ENCODE results near the gene ATG2A. TPM values are rescaled to one million over a fixed set of nuclear protein-coding genes. Genes with fewer than 3 reads are reported as not detected.

The ATG2A gene
- total RNA-seq, 1 donor from 2014 or later, result 25.8 TPM

GRCh38 chr11:64897381-64898075, 19.5 kb downstream of the ATG2A start:
- no peak overlapping the region for H3K4me3 ChIP-seq (ENCODE audit: low read depth, low read length)
- DNase-seq (ENCODE audit: low read depth), result no peak
- TF ChIP-seq, protein P1, sequence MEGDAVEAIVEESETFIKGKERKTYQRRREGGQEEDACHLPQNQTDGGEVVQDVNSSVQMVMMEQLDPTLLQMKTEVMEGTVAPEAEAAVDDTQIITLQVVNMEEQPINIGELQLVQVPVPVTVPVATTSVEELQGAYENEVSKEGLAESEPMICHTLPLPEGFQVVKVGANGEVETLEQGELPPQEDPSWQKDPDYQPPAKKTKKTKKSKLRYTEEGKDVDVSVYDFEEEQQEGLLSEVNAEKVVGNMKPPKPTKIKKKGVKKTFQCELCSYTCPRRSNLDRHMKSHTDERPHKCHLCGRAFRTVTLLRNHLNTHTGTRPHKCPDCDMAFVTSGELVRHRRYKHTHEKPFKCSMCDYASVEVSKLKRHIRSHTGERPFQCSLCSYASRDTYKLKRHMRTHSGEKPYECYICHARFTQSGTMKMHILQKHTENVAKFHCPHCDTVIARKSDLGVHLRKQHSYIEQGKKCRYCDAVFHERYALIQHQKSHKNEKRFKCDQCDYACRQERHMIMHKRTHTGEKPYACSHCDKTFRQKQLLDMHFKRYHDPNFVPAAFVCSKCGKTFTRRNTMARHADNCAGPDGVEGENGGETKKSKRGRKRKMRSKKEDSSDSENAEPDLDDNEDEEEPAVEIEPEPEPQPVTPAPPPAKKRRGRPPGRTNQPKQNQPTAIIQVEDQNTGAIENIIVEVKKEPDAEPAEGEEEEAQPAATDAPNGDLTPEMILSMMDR (conservative IDR thresholded peaks at IDR 0.05; ENCODE audit: low read depth, low read length), result no peak

DNA sequence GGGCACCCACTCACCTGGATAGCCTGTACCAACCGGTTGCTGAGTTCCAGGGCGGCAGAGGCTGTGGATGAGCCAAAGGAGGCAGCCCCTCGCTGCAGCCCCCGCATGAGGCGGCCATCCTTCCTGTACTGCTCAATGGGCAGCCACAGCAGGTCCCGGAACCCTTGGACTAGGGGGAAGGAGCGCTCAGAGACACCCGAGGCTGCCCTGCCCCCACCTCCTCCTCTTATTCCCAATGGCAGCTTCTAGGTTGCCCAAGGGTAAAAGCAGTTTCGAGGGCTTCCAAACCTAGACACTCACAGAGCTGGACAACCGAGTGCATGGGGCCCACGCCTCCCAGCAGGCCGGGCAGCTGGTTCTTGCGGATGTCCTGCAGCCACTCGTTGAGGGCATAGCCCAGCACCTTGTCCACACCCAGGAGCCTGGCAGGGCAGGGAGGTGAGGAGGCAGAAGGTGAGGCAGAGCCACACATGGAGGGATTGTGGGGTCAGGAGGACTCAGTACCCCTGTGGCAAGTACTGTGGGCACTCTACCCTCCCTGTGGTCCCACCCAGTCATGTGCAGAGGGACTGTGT, 20.5 kb downstream of the ATG2A start:
- TF ChIP-seq, protein P1 (conservative IDR thresholded peaks at IDR 0.05; ENCODE audit: low read depth, low read length), result no peak
- H3K4me3 ChIP-seq (ENCODE audit: low read depth, low read length), result no peak overlapping the region
- DNase-seq (ENCODE audit: low read depth), result no peak

DNA sequence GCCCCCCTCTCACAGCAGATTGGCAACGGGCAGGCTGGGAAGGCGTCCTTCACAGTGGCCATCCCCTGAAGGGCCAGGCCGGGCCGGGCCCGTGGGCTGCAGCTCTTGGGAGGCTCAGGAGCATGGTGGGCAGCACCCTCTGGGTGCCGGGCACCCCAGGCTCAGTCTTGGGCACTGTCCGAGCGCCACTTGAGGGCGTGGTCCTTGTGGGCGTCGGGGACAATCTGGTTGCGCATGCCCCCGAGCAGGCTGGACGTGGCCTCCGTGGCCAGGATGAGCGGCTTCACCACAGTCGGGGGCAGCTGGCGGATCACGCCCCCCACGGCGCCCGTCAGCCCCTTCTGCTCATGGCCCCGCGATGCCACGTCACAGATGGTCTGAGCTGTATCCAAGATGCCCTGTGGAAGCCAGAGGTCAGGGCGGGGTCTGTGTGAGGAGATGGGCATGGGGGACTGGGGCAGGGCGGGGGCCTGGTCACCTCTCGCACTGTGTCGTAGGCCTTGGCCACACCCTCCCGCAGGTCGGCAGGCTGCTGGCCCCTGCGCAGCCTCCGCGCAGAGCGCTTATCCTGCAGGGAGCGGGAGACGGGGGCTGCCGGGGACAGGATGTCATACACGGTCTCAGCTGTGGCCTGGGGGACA, 22.1 kb downstream of the ATG2A start:
- DNase-seq (ENCODE audit: low read depth), result no peak
- no peak overlapping the region for H3K4me3 ChIP-seq (ENCODE audit: low read depth, low read length)
- TF ChIP-seq, protein P1 (conservative IDR thresholded peaks at IDR 0.05; ENCODE audit: low read depth, low read length), result no peak

DNA sequence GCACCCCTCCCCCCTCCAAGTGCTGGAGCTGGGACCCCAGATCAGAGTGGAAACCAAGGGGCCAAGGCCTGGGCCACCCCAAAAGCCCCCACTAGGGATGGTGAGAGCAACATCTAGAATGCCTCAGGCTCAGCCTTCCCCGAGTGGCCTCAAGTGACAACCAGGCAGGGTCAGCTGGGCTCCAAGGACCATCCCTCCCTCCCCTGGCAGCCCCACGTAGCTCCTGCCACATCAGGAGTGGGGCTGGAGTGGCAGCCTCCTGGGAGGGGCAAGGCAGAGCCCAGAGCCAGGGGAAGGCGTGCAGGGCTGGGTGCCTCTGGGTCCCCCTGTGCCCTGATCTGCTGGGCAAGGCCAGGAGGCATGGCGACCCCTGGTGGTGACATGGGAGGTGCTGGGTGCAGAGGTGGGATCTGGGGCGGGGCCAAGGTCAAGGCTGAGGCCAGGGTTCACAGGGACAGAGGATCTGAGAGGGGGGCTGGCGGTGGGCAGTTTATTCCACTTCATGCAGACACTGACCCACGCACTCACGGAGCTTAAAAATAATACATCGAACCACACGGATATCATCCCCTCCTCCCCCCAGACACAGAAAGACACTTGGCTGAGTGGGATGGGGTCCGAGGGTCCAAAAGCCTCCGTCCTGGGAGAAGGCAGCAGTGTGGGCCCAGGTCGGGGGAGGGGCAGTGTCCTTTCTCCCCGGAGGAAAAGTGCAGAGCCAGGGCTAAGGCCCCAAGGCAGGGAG, 22.8 kb downstream of the ATG2A start:
- H3K4me3 ChIP-seq (ENCODE audit: low read depth, low read length), result peak overlapping the region; percentile 77
- no peak for DNase-seq (ENCODE audit: low read depth)
- TF ChIP-seq, protein P1 (conservative IDR thresholded peaks at IDR 0.05; ENCODE audit: low read depth, low read length), result peak; percentile 87

GRCh38 chr11:64893194-64894069, 23.6 kb downstream of the ATG2A start:
- TF ChIP-seq, protein P1 (conservative IDR thresholded peaks at IDR 0.05; ENCODE audit: low read depth, low read length), result no peak
- no peak for DNase-seq (ENCODE audit: low read depth)
- H3K4me3 ChIP-seq (ENCODE audit: low read depth, low read length), result peak overlapping the region; percentile 77

- TF ChIP-seq, protein P1 (conservative IDR thresholded peaks at IDR 0.05; ENCODE audit: low read depth, low read length), result no peak
- H3K4me3 ChIP-seq (ENCODE audit: low read depth, low read length), result peak overlapping the region; percentile 77
- no peak for DNase-seq (ENCODE audit: low read depth)
Observed at GRCh38 chr11:64892838-64893193, 24.2 kb downstream of the ATG2A start.

All from epithelial cell of proximal tubule (primary cell).